Neuronal stem cell (in vitro differentiated cells): ENCODE results near the gene ITIH3.
A peak's percentile ranks its signal among the peaks of the same experiment; 100 is the strongest.

Experiments
- DNase-seq: peaks from one replicate; pipeline ENCODE4 v3.0.0-alpha.2; 2013; ENCODE audit warnings: low spot score
- H2AFZ ChIP-seq: one replicate; pipeline ENCODE4 v1.6.1; 2013; ENCODE audit warnings: mild to moderate bottlenecking, low read length, inconsistent platforms
- H2AK5ac ChIP-seq: 2 replicates; pipeline ENCODE4 v1.6.1; 2013; ENCODE audit warnings: low read depth, mild to moderate bottlenecking, inconsistent platforms, low read length, moderate library complexity, mixed read lengths
- H2BK120ac ChIP-seq: 2 replicates; pipeline ENCODE4 v1.6.1; 2013; ENCODE audit warnings: low read depth, mild to moderate bottlenecking, inconsistent platforms, low read length, moderate library complexity, mixed read lengths
- H2BK12ac ChIP-seq: one replicate; pipeline ENCODE4 v1.6.1; 2013; ENCODE audit warnings: low read length, inconsistent platforms
- H2BK15ac ChIP-seq: 2 replicates; pipeline ENCODE4 v1.6.1; 2013; ENCODE audit warnings: mild to moderate bottlenecking, low read length, inconsistent platforms, mixed read lengths
- H2BK5ac ChIP-seq: one replicate; pipeline ENCODE4 v1.6.1; 2013; ENCODE audit warnings: inconsistent platforms, mild to moderate bottlenecking, low read length, moderate library complexity
- H3K14ac ChIP-seq: one replicate; pipeline ENCODE4 v1.6.1; 2013; ENCODE audit warnings: low read length, inconsistent platforms
- H3K18ac ChIP-seq: 2 replicates; pipeline ENCODE4 v1.6.1; 2013; ENCODE audit warnings: low read length, inconsistent platforms
- H3K23ac ChIP-seq: 2 replicates; pipeline ENCODE4 v1.6.1; 2013; ENCODE audit warnings: low read depth, mild to moderate bottlenecking, mixed read lengths, low read length, inconsistent platforms; ENCODE audit not compliant: poor library complexity
- H3K27ac ChIP-seq: replicated peaks from 3 replicates; pipeline ENCODE4 v1.5.1; 2013; ENCODE audit warnings: low read length, inconsistent platforms
- H3K27me3 ChIP-seq, 3 experiments: 2 replicates each; pipeline ENCODE4 v1.6.1; 2013; ENCODE audit warnings: low read length in 3 of 3, mild to moderate bottlenecking in 2 of 3, inconsistent platforms in 1 of 3, low read depth in 1 of 3, mixed read lengths in 1 of 3, moderate library complexity in 1 of 3; ENCODE audit not compliant: control insufficient read depth in 3 of 3, insufficient read depth in 3 of 3
- H3K36me3 ChIP-seq, 2 donors: replicated peaks in 1 of 2; 2 replicates each; pipeline ENCODE4 v1.6.1; 2013; ENCODE audit warnings: low read length in 2 of 2; ENCODE audit not compliant: control insufficient read depth in 2 of 2, insufficient read depth in 2 of 2
- H3K4ac ChIP-seq: 2 replicates; pipeline ENCODE4 v1.6.1; 2013; ENCODE audit warnings: inconsistent platforms, mild to moderate bottlenecking, low read length, moderate library complexity
- H3K4me1 ChIP-seq, 2 donors: 1 replicate in 1 of 2; 2 replicates in 1 of 2; pipeline ENCODE4 v1.6.1; 2013; ENCODE audit warnings: low read length in 2 of 2, low read depth in 1 of 2; ENCODE audit not compliant: control insufficient read depth in 2 of 2, insufficient read depth in 1 of 2
- H3K4me2 ChIP-seq: one replicate; pipeline ENCODE4 v1.6.1; 2013; ENCODE audit warnings: mild to moderate bottlenecking, low read length, inconsistent platforms; ENCODE audit not compliant: insufficient read depth, poor library complexity, severe bottlenecking
- H3K4me3 ChIP-seq, 2 donors: 2 replicates each; pipeline ENCODE4 v1.5.1; 2013; ENCODE audit warnings: low read length in 2 of 2, mild to moderate bottlenecking in 2 of 2, inconsistent platforms in 1 of 2, moderate library complexity in 1 of 2
- H3K79me1 ChIP-seq: one replicate; pipeline ENCODE4 v1.6.1; 2013; ENCODE audit warnings: low read depth, mild to moderate bottlenecking, inconsistent platforms, low read length, moderate library complexity
- H3K9ac ChIP-seq: one replicate; pipeline ENCODE4 v1.6.1; 2013; ENCODE audit warnings: mild to moderate bottlenecking, low read depth, low read length, inconsistent platforms; ENCODE audit not compliant: poor library complexity
- H3K9me3 ChIP-seq, 2 donors: replicated peaks in 1 of 2; 2 replicates each; pipeline versions ENCODE3 to v1.6.1; 2013; ENCODE audit warnings: low read length in 2 of 2, mild to moderate bottlenecking in 2 of 2, inconsistent platforms in 1 of 2, low read depth in 1 of 2, mixed read lengths in 1 of 2, moderate library complexity in 1 of 2; ENCODE audit not compliant: control insufficient read depth in 2 of 2, insufficient read depth in 1 of 2
- H4K8ac ChIP-seq: one replicate; pipeline ENCODE4 v1.6.1; 2013; ENCODE audit warnings: low read depth, mild to moderate bottlenecking, inconsistent platforms, low read length, moderate library complexity
- H4K91ac ChIP-seq: one replicate; pipeline ENCODE4 v1.6.1; 2013; ENCODE audit warnings: low read length, low read depth, mild to moderate bottlenecking, inconsistent platforms; ENCODE audit not compliant: poor library complexity
- WGBS, 2 donors: extraction: QIAGEN DNeasy Blood & Tissue Kit; methylation state at CpG; one replicate each; pipeline ENCODE4 v1.1.7; 2013; ENCODE audit warnings: missing lambda C conversion rate in 2 of 2, mixed read lengths in 1 of 2; ENCODE audit not compliant: insufficient read length in 2 of 2, insufficient replicate concordance in 1 of 2; ENCODE audit errors: extremely low coverage in 2 of 2; 5-methylcytosine and 5-hydroxymethylcytosine counted together

Gene ITIH3

GRCh38 chr3:52805270-52806039 lies 10.9 kb downstream of the ITIH3 start:
- Histone ChIP-seq H3K14ac (peak overlapping the region; percentile 63), H4K8ac (peak overlapping the region; percentile 88), H3K79me1 (no peaks in the 10 kb centered on the region), H3K18ac (peak overlapping the region; percentile 72), H2BK120ac (no peak overlapping the region), H3K4me3 (no peak overlapping the region), H3K9ac (no peak overlapping the region), H3K27me3 (peaks cover 0 to 3% (median 0%) of the 10 kb centered on the region in 3 experiments), H2AFZ (no peak overlapping the region), H3K36me3 (no peaks in the 10 kb centered on the region), H2BK5ac (no peak overlapping the region), H3K27ac (no peak overlapping the region), H3K4me2 (no peak overlapping the region), H4K91ac (no peak overlapping the region), H2AK5ac (peak overlapping the region; percentile 56), H3K4me1 (peaks cover 0 to 3% of the 10 kb centered on the region in 2 donors), H3K4ac (peak overlapping the region; percentile 69), H3K9me3 (peaks cover 0 to 5% of the 10 kb centered on the region in 2 donors), H2BK12ac (no peak overlapping the region), H2BK15ac (peak overlapping the region; percentile 69), H3K23ac (no peak overlapping the region)
- DNase-seq, result no peak
- no CpG with 5 or more reads among the region's 19 CpGs for WGBS, 2 donors

GRCh38 chr3:52809149-52809548 lies 14.6 kb downstream of the ITIH3 start:
- H3K23ac ChIP-seq, result no peak overlapping the region
- peaks cover 0 to 5% of the 10 kb centered on the region in 2 donors for H3K9me3 ChIP-seq
- H2AFZ ChIP-seq, result no peak overlapping the region
- H3K4ac ChIP-seq, result no peak overlapping the region
- H3K4me2 ChIP-seq, result no peak overlapping the region
- H3K79me1 ChIP-seq, result no peaks in the 10 kb centered on the region
- H3K14ac ChIP-seq, result no peak overlapping the region
- H3K27ac ChIP-seq, result no peak overlapping the region
- no peak overlapping the region for H4K91ac ChIP-seq
- WGBS, 2 donors, result 100% methylated on average over 1 of the region's 2 CpGs
- H2BK12ac ChIP-seq, result no peak overlapping the region
- peaks cover 0 to 3% of the 10 kb centered on the region in 2 donors for H3K4me1 ChIP-seq
- no peaks in the 10 kb centered on the region for H3K36me3 ChIP-seq
- no peak overlapping the region for H3K18ac ChIP-seq
- no peak overlapping the region for H3K9ac ChIP-seq
- H3K4me3 ChIP-seq, result no peak overlapping the region
- peaks cover 0 to 3% (median 0%) of the 10 kb centered on the region in 3 experiments for H3K27me3 ChIP-seq
- no peak overlapping the region for H4K8ac ChIP-seq
- DNase-seq, result no peak
- H2AK5ac ChIP-seq, result no peak overlapping the region
- H2BK5ac ChIP-seq, result no peak overlapping the region
- no peak overlapping the region for H2BK120ac ChIP-seq
- H2BK15ac ChIP-seq, result no peak overlapping the region

GRCh38 chr3:52809662-52810377 lies 15.2 kb downstream of the ITIH3 start:
- Histone ChIP-seq H3K9ac (no peak overlapping the region), H3K14ac (no peak overlapping the region), H2AFZ (no peak overlapping the region), H3K18ac (no peak overlapping the region), H2BK12ac (no peak overlapping the region), H3K27me3 (peaks cover 0 to 3% (median 0%) of the 10 kb centered on the region in 3 experiments), H3K36me3 (no peaks in the 10 kb centered on the region), H3K9me3 (peaks cover 0 to 5% of the 10 kb centered on the region in 2 donors), H3K23ac (no peak overlapping the region), H3K4ac (no peak overlapping the region), H3K79me1 (no peaks in the 10 kb centered on the region), H2BK5ac (no peak overlapping the region), H2BK120ac (no peak overlapping the region), H3K4me1 (peaks cover 0 to 3% of the 10 kb centered on the region in 2 donors), H3K27ac (no peak overlapping the region), H2AK5ac (no peak overlapping the region), H4K8ac (no peak overlapping the region), H3K4me2 (no peak overlapping the region), H2BK15ac (no peak overlapping the region), H4K91ac (no peak overlapping the region), H3K4me3 (no peak overlapping the region)
- no CpG with 5 or more reads among the region's 7 CpGs for WGBS, 2 donors
- DNase-seq, result no peak

GRCh38 chr3:52810923-52811322 lies 16.3 kb downstream of the ITIH3 start:
- no peaks in the 10 kb centered on the region for H3K4me1 ChIP-seq
- WGBS, 2 donors, result no CpG with 5 or more reads among the region's 11 CpGs
- H3K4ac ChIP-seq, result no peak overlapping the region

More at GRCh38 chr3:52810923-52811322, 16.3 kb downstream of the ITIH3 start:
- H3K4me2 ChIP-seq, result no peak overlapping the region
- H3K27ac ChIP-seq, result no peak overlapping the region
- no peak overlapping the region for H2BK5ac ChIP-seq
- H3K23ac ChIP-seq, result no peak overlapping the region
- no peak overlapping the region for H2BK15ac ChIP-seq
- H3K79me1 ChIP-seq, result no peaks in the 10 kb centered on the region
- no peak overlapping the region for H3K4me3 ChIP-seq
- H2AK5ac ChIP-seq, result no peak overlapping the region
- H2AFZ ChIP-seq, result no peak overlapping the region
- no peak for DNase-seq
- H4K91ac ChIP-seq, result no peak overlapping the region
- no peak overlapping the region for H3K14ac ChIP-seq
- H3K9ac ChIP-seq, result no peak overlapping the region
- no peaks in the 10 kb centered on the region for H3K36me3 ChIP-seq
- no peak overlapping the region for H2BK12ac ChIP-seq
- peaks cover 0 to 5% of the 10 kb centered on the region in 2 donors for H3K9me3 ChIP-seq
- H3K18ac ChIP-seq, result peak overlapping the region; percentile 32
- no peak overlapping the region for H2BK120ac ChIP-seq
- H3K27me3 ChIP-seq, result peaks cover 0 to 3% (median 0%) of the 10 kb centered on the region in 3 experiments
- H4K8ac ChIP-seq, result no peak overlapping the region
